ENCODE data around the gene SDCCAG8.

GRCh38 chr1:243349128-243349527, 93.3 kb downstream of the SDCCAG8 start:
- no peak for TF ChIP-seq ZNF292 (tag by site-specific recombination; IDR thresholded peaks at IDR 0.05; ENCODE audit: borderline replicate concordance, low read depth)
- no peak for TF ChIP-seq ZNF670 (tag by site-specific recombination; IDR thresholded peaks at IDR 0.05; ENCODE audit: low read depth)
- TF ChIP-seq ZNF623 (tag by site-specific recombination; IDR thresholded peaks at IDR 0.05), result no peak
- TF ChIP-seq ZBTB49 (tag by site-specific recombination; IDR thresholded peaks at IDR 0.05; ENCODE audit: low read depth), result no peak
- TF ChIP-seq ZNF629 (tag by site-specific recombination; IDR thresholded peaks at IDR 0.05), result no peak
- no peak for TF ChIP-seq ZNF510 (tag by site-specific recombination; IDR thresholded peaks at IDR 0.05; ENCODE audit: insufficient replicate concordance)
- TF ChIP-seq KLF16 (tag by site-specific recombination; IDR thresholded peaks at IDR 0.05), result no peak
- no peak for TF ChIP-seq CTCF (tag by site-specific recombination; IDR thresholded peaks at IDR 0.05)
- TF ChIP-seq ZNF549 (tag by site-specific recombination; IDR thresholded peaks at IDR 0.05), result no peak
- no peak for TF ChIP-seq ZFP3 (tag by site-specific recombination; IDR thresholded peaks at IDR 0.05; ENCODE audit: low read depth)
- TF ChIP-seq ZNF266 (tag by site-specific recombination; IDR thresholded peaks at IDR 0.05; ENCODE audit: low read depth), result no peak
- no peak for TF ChIP-seq ZNF624 (tag by site-specific recombination; IDR thresholded peaks at IDR 0.05)
- TF ChIP-seq REST (tag by site-specific recombination; IDR thresholded peaks at IDR 0.05), result no peak

Measured in HEK293 (cell line).